GM18867 (cell line): Measurements from ENCODE around the gene CETP.

Experiments used
- ATAC-seq: cut with Tn5 transposase; IDR thresholded peaks from one replicate; pipeline ENCODE4 v1.9.1; 2021; ENCODE audit warnings: mild to moderate bottlenecking, moderate library complexity; ENCODE audit not compliant: unreplicated experiment

The CETP gene, protein sequence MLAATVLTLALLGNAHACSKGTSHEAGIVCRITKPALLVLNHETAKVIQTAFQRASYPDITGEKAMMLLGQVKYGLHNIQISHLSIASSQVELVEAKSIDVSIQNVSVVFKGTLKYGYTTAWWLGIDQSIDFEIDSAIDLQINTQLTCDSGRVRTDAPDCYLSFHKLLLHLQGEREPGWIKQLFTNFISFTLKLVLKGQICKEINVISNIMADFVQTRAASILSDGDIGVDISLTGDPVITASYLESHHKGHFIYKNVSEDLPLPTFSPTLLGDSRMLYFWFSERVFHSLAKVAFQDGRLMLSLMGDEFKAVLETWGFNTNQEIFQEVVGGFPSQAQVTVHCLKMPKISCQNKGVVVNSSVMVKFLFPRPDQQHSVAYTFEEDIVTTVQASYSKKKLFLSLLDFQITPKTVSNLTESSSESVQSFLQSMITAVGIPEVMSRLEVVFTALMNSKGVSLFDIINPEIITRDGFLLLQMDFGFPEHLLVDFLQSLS

DNA sequence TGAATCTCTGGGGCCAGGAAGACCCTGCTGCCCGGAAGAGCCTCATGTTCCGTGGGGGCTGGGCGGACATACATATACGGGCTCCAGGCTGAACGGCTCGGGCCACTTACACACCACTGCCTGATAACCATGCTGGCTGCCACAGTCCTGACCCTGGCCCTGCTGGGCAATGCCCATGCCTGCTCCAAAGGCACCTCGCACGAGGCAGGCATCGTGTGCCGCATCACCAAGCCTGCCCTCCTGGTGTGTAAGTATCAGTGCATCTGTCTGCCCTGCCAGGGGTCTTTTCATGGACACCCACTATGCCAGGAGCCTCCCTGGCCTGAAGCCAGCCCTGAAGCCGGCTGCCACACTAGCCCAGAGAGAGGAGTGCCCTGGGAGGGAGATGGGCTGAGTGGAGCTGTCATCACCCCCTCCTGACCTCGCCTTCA, at the start of gene CETP:
TSS of gene CETP (plus strand) at position 100 of the 431 bp plus-strand sequence. CDS start at position 130, 30 bp downstream.
- ATAC-seq = no peak

DNA sequence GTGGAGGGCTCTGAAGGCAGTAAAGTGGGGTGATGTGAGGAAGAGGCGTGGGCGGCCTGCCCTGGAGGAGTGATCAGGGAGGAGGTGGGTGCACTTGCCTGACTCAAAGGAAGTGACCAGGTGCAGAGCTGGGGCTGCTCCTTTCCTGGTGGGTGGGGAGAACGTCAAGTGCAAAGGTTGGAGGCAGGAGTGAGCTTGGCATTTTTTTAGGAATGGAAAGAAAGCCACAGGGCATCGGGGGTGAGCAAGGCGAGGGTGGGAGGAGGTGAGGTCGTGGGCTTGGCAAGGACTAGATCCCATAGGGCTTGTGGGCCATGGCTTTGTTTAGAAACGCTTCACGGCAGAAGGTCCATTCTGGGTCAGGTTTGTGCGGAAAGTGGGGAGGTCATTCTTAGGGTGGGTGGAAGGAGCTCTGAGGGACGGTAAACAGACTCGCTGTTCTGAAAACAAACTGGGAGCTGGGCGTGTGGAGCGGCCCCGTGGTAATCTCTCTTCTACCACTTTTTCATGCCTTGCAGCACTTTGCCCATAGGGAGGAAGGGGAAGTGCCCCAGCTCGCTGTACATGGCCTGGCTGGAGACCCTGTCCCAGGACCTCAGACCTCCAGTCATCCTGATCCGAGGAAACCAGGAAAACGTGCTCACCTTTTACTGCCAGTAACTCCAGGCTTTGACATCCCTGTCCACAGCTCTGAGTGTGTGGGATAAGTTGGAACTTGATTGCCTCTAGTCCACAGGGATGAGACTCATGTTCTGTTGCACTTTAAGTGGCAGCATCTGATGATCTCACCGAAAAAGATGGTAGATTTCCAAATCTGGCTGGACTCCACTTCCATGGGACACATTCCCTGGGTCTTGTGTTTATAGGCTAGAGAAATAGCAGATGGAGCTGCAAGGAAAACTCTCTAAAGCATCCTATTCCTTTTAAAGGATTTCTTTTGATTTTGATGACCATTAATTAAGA, 48.7 kb upstream of the CETP start:
- no peak for ATAC-seq

DNA sequence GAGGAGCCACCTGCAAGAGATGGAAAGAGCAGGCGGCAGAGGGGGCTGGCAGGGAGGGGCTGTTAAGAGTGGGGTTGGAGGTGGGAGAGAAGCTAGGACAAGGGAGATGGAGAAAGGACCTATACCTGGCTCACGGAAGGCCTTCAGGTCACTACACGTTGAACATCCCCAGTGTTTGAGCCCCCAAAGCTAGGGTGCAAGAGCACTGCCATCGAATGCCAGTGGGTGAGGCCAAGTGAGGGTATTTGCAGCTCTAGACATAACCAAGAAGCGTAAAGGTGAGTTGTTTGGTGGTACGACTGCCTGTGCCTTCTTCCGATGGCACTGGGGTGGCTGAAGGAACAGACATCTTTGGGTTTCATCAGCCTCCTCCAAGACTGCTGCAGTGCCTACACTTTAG, 46.9 kb upstream of the CETP start:
- ATAC-seq = no peak

DNA sequence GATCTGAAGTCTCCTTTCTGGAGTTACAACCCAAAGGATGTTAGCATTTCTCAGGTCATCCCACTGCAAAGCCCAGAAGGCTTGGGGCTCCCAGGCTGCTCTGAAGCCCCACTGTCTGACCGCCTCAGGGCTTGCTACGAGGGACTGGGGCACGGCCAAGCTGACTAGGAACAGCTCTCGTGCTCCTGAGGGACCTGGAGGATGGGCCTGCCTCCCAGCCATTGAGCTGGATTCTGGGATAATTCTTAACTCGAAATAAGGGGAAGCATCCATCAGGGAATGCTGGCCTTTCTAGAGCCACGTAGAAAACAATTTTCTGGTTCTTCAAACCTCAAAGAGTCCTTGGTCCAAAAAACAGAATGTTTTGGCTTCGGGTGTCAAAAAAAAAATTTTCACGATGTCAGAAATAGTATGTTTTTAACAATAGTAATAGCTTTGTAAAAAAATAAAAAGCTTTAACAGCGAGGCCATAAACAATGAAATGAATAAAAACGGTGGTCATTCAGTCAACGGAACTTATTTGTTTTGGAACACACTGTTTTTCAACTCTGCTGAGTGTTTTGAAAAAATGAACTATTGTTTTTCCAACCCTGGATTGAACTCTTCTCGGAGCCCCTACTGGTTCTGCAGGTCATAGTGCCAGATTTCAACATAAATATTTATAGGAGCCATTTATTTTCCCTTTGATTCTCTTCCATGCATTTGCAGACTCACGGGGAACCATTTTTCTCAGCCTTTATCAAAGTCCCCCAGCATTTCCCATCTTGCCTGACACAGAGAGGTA, 46.2 kb upstream of the CETP start:
- ATAC-seq = no peak

DNA sequence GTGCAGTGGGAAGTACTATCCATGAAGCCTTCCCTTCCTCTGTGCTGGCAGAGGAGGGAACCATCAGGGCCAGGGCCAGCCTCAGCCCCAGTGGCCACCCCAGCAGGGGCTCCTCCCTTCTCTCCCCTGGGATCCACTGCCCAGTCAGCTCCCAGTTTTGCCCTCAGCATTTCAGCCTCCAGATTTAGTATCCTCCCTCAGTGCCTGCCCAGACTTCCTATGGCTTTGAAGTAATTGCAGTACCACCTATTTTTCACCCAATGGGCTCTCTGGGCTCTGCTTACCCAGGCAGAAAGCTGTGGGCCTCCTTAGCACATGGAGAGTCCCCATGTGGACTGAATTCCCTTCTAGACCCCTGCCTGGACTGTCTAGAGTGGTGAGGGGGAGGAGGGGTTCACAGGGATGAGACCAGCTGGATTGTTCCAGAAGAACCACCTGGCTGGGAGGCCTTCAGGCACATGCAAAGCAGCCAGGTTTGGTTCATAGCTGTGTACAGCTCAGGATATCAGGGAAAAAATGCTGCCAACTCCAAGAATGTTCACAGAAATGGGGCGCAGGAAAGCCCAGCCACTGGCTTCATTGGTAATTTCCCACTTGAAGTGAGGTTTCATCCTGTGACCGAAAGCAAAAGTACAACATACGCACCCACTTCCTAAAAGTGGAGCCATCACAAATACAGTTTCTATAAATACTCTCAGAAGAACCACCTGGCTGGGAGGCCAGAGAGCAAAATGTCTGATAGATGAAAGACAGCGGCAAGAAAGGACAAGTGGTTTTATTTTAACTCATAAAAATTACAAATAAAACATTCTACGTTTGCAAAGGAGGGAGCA, 45.0 kb upstream of the CETP start:
- peak; percentile 77 for ATAC-seq

- ATAC-seq = no peak
Measured at GRCh38 chr16:56918467-56919012, 43.2 kb upstream of the CETP start.

DNA sequence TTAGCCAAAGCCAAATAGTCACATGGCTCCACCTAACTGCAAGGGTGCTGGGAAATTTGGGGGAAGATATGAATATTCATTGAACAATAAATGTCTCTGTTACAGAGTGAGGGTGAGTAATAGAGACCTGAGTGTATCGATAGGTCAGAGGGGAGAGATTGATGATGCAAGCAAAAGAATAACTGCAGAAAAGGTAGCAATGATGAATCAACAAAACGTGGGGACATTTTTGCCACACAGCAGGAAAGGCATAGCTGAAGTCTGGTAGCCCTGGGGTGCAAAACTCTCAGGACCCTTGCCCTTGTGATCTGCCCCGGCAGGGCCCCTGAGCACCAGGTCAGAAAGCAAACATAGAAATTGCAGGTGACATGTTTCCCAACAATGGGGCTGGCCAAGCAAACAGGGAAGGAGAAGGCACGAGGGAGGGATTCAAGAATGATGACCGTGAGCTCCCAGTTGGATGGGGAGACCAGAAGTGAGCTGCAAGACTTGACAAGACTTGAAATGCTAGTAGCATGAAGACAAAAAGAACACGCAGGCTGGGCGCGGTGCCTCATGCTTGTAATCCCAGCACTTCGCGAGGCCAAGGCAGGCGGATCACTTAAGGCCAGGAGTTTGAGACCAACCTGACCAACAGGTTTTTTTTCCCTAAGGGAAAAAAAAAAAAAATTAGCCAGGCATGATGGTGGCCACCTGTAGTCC, 42.5 kb upstream of the CETP start:
- no peak for ATAC-seq

GRCh38 chr16:56921571-56921970, 40.2 kb upstream of the CETP start:
- ATAC-seq = no peak

DNA sequence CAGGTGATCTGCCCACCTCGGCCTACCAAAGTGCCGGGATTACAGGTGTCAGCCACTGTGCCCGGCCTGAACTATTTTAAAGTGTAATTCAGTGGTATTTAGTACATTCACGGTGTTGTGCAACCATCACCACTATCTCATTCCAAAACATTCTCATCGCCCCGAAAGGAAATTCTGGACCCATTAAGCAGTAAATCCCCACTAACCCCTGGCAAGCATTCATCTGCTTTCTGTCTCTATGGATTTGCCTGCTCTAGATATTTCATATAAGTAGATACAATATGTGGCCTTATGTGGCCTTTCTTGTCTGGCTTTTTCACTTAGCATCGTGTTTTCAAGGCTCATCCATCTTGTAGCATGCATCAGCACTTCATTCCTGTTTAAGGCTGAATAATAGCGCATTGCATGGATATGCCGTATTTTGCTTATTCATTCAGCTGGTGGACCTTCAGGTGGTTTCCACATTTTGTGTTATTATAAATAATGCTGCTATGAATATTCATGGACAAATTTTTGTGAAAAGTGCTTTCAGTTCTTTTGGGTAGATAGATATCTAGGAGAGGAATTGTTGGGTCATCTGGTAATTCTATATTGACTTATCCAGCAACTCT, 38.2 kb upstream of the CETP start:
- no peak for ATAC-seq

DNA sequence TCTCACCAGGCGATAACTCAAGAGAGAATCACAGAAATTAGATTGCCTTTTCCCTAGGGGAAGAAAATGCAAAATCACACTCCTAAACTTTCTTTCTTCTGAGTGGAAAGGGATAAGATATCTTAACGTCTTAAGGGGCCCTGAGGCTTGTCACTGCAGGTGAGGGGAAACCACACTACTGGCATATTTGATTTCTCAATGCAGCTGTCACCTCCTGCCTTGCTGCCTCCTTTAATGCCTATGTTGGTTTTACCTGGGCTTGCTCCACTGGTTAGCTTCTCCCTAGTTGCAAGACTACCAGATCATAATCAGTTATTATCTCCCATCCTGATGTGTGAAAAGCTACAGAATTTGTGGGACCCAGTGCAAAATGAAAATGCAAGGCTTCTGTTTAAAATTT, 34.3 kb upstream of the CETP start:
- no peak for ATAC-seq

- ATAC-seq = no peak
Measured at GRCh38 chr16:56929639-56930038, 32.1 kb upstream of the CETP start.

DNA sequence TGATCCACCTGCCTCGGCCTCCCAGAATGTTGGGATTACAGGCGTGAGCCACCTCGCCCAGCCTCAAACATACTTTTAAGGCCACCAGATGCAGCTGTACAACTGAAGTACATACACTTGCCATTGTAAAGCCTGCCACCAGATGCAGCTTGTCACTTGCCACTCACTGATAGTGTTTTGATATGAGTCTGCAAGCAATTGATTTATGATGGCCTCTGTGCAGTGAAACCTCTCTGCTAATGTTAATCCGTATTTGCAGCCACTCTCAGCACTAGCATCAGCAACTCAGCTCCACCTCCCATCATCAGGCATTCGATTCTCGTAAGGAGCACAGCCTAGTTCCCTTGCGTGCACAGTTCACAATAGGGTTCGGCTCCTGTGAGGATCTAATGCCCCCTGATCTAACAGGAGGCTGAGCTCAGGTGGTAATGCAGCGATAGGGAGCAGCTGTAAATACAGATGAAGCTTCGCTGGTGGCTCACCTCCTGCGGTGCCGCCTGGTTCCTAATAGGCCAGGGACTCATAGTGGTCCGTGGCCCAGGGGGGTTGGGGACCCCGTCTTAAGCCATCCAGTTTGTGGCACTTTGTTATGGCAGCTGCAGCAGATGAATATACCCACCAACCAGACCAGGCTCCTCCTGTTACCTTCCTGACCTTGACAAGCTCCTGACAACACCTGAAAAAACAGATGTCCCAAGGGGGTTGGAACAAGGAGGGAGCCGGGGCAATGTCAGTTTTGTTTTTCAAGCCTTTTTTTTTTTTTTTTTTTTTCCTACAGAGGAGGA, 31.1 kb upstream of the CETP start:
- ATAC-seq = no peak

- ATAC-seq = peak; percentile 36
Measured at GRCh38 chr16:56931271-56931891, 30.4 kb upstream of the CETP start.

- ATAC-seq = peak; percentile 84
Measured at GRCh38 chr16:56931892-56932720, 29.6 kb upstream of the CETP start, which contains the start of gene HERPUD1. TSS of gene HERPUD1 (plus strand) at chr16:56932142. CDS start at chr16:56932245, 103 bp downstream.

GRCh38 chr16:56932721-56933619, 28.8 kb upstream of the CETP start:
- peak; percentile 7 for ATAC-seq
